IMR-90 (cell line): ENCODE results near the gene CD164L2. TPM values are rescaled to one million over a fixed set of nuclear protein-coding genes. Genes with fewer than 3 reads are reported as not detected.

Experiments used
- ATAC-seq: fragments of 200-7000 bp; cut with Tn5 transposase; 2 replicates; pipeline ENCODE4 v1.9.1; 2020; ENCODE audit warnings: low read depth, mild to moderate bottlenecking, moderate library complexity
- BruUV-seq: library from RNA; stranded (reverse); fragments of 400-500 nt; replicated peaks from 2 replicates; lab custom pipeline; 2021; lab: Mats Ljungman, UMichigan
- CTCF ChIA-PET: fragments of 300-600 bp; formaldehyde crosslinking; extraction: SDS; loops from one replicate; lab custom pipeline; 2021; ENCODE audit warnings: antibody characterized with exemption; lab: Yijun Ruan, JAX
- POLR2A ChIA-PET: fragments of 300-600 bp; sonication (Branson Sonifier 250); formaldehyde crosslinking; loops from one replicate; lab custom pipeline; 2022; ENCODE audit warnings: antibody characterized with exemption; ENCODE audit not compliant: unreplicated experiment; lab: Charles Lee
- DNase-seq: peaks from one replicate; pipeline ENCODE4 v3.0.0; 2013
- H2AFZ ChIP-seq: replicated peaks from 2 replicates; pipeline ENCODE3; 2013; ENCODE audit warnings: low read length, mild to moderate bottlenecking; ENCODE audit not compliant: poor library complexity
- H2AK5ac ChIP-seq: 2 replicates; pipeline ENCODE4 v1.6.1; 2013; ENCODE audit warnings: low read depth, low read length, inconsistent platforms
- H2AK9ac ChIP-seq: replicated peaks from 2 replicates; pipeline ENCODE3; 2013; ENCODE audit warnings: mild to moderate bottlenecking, low read depth, low read length, moderate library complexity; ENCODE audit not compliant: poor library complexity
- H2BK120ac ChIP-seq: 2 replicates; pipeline ENCODE4 v1.6.1; 2013; ENCODE audit warnings: low read depth, low read length, inconsistent platforms
- H2BK15ac ChIP-seq: 3 replicates; pipeline ENCODE4 v1.6.1; 2013; ENCODE audit warnings: low read depth, low read length, inconsistent platforms
- H2BK20ac ChIP-seq: 2 replicates; pipeline ENCODE4 v1.6.1; 2013; ENCODE audit warnings: low read depth, mild to moderate bottlenecking, inconsistent platforms, low read length, moderate library complexity
- H2BK5ac ChIP-seq: 2 replicates; pipeline ENCODE4 v1.6.1; 2013; ENCODE audit warnings: mild to moderate bottlenecking, low read depth, low read length, inconsistent platforms; ENCODE audit not compliant: poor library complexity, severe bottlenecking
- H3K14ac ChIP-seq: replicated peaks from 2 replicates; pipeline ENCODE4 v1.6.1; 2013; ENCODE audit warnings: low read depth, low read length, inconsistent platforms
- H3K18ac ChIP-seq: 2 replicates; pipeline ENCODE4 v1.6.1; 2013; ENCODE audit warnings: low read depth, low read length, control low read depth
- H3K23ac ChIP-seq: 2 replicates; pipeline ENCODE4 v1.6.1; 2013; ENCODE audit warnings: low read depth, low read length, inconsistent platforms
- H3K27ac ChIP-seq: 2 replicates; pipeline ENCODE4 v1.5.1; 2013; ENCODE audit warnings: mild to moderate bottlenecking, control low read depth, low read length; ENCODE audit not compliant: insufficient read depth
- H3K27me3 ChIP-seq: 2 replicates; pipeline ENCODE4 v1.6.1; 2013; ENCODE audit warnings: low read length; ENCODE audit not compliant: control insufficient read depth, insufficient read depth
- H3K36me3 ChIP-seq: 2 replicates; pipeline ENCODE4 v1.6.1; 2013; ENCODE audit warnings: low read length, mixed read lengths; ENCODE audit not compliant: control insufficient read depth, insufficient read depth
- H3K4ac ChIP-seq: 2 replicates; pipeline ENCODE4 v1.6.1; 2013; ENCODE audit warnings: low read depth, low read length, inconsistent platforms
- H3K4me1 ChIP-seq: 2 replicates; pipeline ENCODE4 v1.6.1; 2013; ENCODE audit warnings: low read length, mixed read lengths; ENCODE audit not compliant: control insufficient read depth, insufficient read depth
- H3K4me2 ChIP-seq: 2 replicates; pipeline ENCODE4 v1.6.1; 2013; ENCODE audit warnings: low read depth, mild to moderate bottlenecking, control low read depth, low read length, moderate library complexity
- H3K4me3 ChIP-seq: 2 replicates; pipeline ENCODE4 v1.5.1; 2013; ENCODE audit warnings: low read depth, mild to moderate bottlenecking, control low read depth, low read length, moderate library complexity; ENCODE audit not compliant: insufficient read depth
- H3K56ac ChIP-seq: 2 replicates; pipeline ENCODE4 v1.6.1; 2013; ENCODE audit warnings: low read length, inconsistent platforms; ENCODE audit not compliant: insufficient read depth; ENCODE audit errors: extremely low read depth
- H3K79me1 ChIP-seq, 2 experiments: 2 replicates each; pipeline ENCODE4 v1.6.1; 2013; ENCODE audit warnings: low read length in 2 of 2, inconsistent platforms in 1 of 2, low read depth in 1 of 2
- H3K9ac ChIP-seq: 2 replicates; pipeline ENCODE4 v1.6.1; 2013; ENCODE audit warnings: low read depth, low read length, control low read depth
- H3K9me1 ChIP-seq: 2 replicates; pipeline ENCODE4 v1.6.1; 2013; ENCODE audit warnings: low read length, inconsistent platforms; ENCODE audit not compliant: insufficient read depth
- H3K9me3 ChIP-seq: 2 replicates; pipeline ENCODE4 v1.6.1; 2013; ENCODE audit warnings: low read length; ENCODE audit not compliant: control insufficient read depth, insufficient read depth
- H4K20me1 ChIP-seq: 2 replicates; pipeline ENCODE4 v1.6.1; 2013; ENCODE audit warnings: low read length, inconsistent platforms; ENCODE audit not compliant: insufficient read depth
- H4K5ac ChIP-seq: 2 replicates; pipeline ENCODE4 v1.6.1; 2013; ENCODE audit warnings: mild to moderate bottlenecking, low read depth, low read length, control low read depth
- H4K8ac ChIP-seq, 2 experiments: 2 replicates each; pipeline ENCODE4 v1.6.1; 2013; ENCODE audit warnings: low read depth in 2 of 2, low read length in 2 of 2, control low read depth in 1 of 2, inconsistent platforms in 1 of 2
- H4K91ac ChIP-seq: 2 replicates; pipeline ENCODE4 v1.6.1; 2013; ENCODE audit warnings: low read depth, low read length, inconsistent platforms; ENCODE audit not compliant: insufficient read depth
- CHD1 ChIP-seq: IDR thresholded peaks from 2 replicates; pipeline ENCODE4 v1.6.1; 2012; ENCODE audit warnings: low read depth, low read length, improper control_type of control experiment
- WGBS, 2 experiments: methylation state at CpG; one replicate each; pipeline versions ENCODE4 v1.1.5 to v1.1.7; 2013; ENCODE audit warnings: missing lambda C conversion rate in 2 of 2; ENCODE audit not compliant: insufficient read length in 1 of 2; ENCODE audit errors: extremely low coverage in 2 of 2; 5-methylcytosine and 5-hydroxymethylcytosine counted together
- dilution Hi-C: fragments of 300-500 bp; cut with HindIII; formaldehyde crosslinking; loops from one replicate; pipeline ENCODE4 v1.14.3; 2018; ENCODE audit warnings: low sequenced_read_pairs; ENCODE audit not compliant: unreplicated experiment
- in situ Hi-C: fragments of 300-500 bp; cut with MboI; formaldehyde crosslinking; loops from 3 replicates; pipeline ENCODE4 v1.14.3; 2019; ENCODE audit warnings: low sequenced_read_pairs, inconsistent platforms, mixed read lengths
- intact Hi-C: fragments of 100-400 bp; cut with micrococcal nuclease; formaldehyde crosslinking; loops from 2 replicates; pipeline ENCODE4 v1.10.0; 2022
- polyA plus RNA-seq, 3 experiments: library from polyadenylated mRNA; depleted of rRNA; stranded (reverse); fragments of >200 nt; gene quantifications; 2 replicates each; pipeline ENCODE4 v1.2.3, GENCODE V29; 2012; ENCODE audit warnings: low replicate concordance in 1 of 3
- total RNA-seq: library from RNA; depleted of rRNA; stranded (reverse); fragments of >200 nt; gene quantifications from 2 replicates; pipeline ENCODE4 v1.2.3, GENCODE V29; 2012

Gene CD164L2
- total and polyA plus RNA-seq, 2 of the 4 experiments (the other 2 are of a cell fraction) = not detected

DNA sequence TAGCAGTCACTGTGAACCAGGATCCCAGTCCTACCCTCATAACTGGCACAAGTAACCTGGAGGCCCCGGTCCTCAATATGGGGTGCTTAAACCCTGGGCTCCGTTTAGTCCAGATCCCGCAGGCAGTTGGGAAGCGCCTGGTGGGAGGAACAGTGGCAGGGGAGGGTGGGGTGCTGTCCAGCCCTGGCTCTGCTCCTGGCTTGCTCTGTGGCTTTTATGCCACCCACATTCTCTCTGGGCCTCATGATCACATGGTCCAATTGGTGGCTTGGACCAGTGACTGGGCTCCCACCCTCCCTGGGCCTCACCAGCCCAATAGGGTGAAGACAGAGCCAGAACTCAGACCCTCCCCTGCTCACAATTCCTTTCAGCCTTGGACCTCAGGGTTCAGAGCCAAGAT, 2.9 kb downstream of the CD164L2 start:
- Histone ChIP-seq H3K56ac (no peak overlapping the region), H3K23ac (no peak overlapping the region), H3K36me3 (no peaks in the 10 kb centered on the region), H3K79me1 (no peaks in the 10 kb centered on the region), H2AK9ac (no peak overlapping the region), H2BK5ac (no peak overlapping the region), H2BK15ac (no peak overlapping the region), H3K4me2 (no peak overlapping the region), H3K9me1 (no peaks in the 10 kb centered on the region), H3K4me3 (no peak overlapping the region), H2BK20ac (no peak overlapping the region), H3K4me1 (no peaks in the 10 kb centered on the region), H4K5ac (no peak overlapping the region), H2BK120ac (no peak overlapping the region), H4K91ac (no peak overlapping the region), H4K20me1 (no peaks in the 10 kb centered on the region; the same call in 1 of the 2 replicates), H3K9me3 (no peaks in the 10 kb centered on the region), H3K9ac (no peak overlapping the region), H3K14ac (no peak overlapping the region), H2AFZ (no peak overlapping the region), H2AK5ac (no peak overlapping the region), H3K27me3 (peaks cover 34% of the 10 kb centered on the region), H3K18ac (no peak overlapping the region), H4K8ac (no peak overlapping the region), H3K27ac (no peak overlapping the region), H3K4ac (no peak overlapping the region)
- TF ChIP-seq CHD1 = no peak
- POLR2A ChIA-PET = no interaction called here
- intact Hi-C loops (no loop called here), in situ Hi-C loops (no loop called here), dilution Hi-C loops (no loop called here)
- no peak for DNase-seq
- no peak for ATAC-seq
- WGBS, 2 experiments = no CpG with 5 or more reads among the region's 4 CpGs
- BruUV-seq = no TSS peak
- CTCF ChIA-PET = no interaction called here
